ENCODE measurements around the gene NOD1. TPM values are rescaled to one million over a fixed set of nuclear protein-coding genes. Genes with fewer than 3 reads are reported as not detected.
"Not testable (repeated sequence)": the region's sequence is repeated elsewhere in the genome, so short reads cannot be mapped to it uniquely, and the experiment has no call there.

NOD1 gene
- total RNA-seq, 2 donors from 2014 or later = 3.5 to 12.3 TPM

DNA sequence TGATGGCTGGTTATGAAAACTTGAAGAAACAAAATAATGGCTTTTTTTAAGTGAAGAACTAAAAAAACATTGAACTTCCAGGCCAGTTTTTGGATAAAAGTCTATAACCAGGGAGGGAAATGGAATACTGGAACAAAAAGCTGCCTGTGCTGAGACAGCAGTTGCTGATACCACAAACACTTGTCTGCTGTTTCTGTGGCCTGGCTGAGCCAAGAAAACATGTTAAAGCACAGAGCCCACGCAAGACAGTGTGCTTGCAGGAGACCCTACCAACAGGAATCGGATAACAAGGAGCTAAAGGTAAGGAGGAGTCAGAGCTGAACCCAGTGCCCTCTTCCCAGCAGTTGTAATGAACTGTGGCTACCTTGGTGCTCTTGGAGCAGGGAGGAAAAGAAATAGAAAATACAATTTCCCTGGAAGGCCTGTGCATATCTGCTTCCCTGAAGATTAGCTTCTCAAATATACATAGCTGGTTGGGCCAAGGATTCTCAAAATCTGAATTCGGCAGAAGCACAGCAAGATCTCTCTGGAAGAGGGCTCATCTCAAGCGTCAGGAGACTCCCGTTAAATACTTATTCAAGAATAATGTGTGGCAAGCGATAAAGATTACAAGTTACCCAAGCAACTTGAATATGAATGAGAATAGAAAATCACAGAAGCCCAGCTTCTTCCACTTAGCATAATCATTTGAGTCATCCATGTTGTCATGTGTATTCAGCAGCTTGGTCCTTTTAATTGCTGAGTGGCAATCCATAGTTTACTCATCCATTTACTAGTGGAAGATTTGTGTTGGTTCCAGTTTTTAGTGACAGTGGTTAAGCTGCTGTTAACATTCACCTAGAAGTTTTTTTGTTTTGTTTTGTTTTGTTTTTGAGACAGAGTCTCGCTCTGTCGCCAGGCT, 87.6 kb downstream of the NOD1 start:
- TF ChIP-seq CTCF (IDR thresholded peaks at IDR 0.05) = no peak
- no peak for TF ChIP-seq POLR2A (IDR thresholded peaks at IDR 0.05)
- TF ChIP-seq POLR2AphosphoS5 (IDR thresholded peaks at IDR 0.05) = no peak
- no peak overlapping the region for H3K4me3 ChIP-seq
- no peaks in the 10 kb centered on the region for H3K4me1 ChIP-seq (replicated peaks)
- no peaks in the 10 kb centered on the region for H3K36me3 ChIP-seq
- no peaks in the 10 kb centered on the region for H3K9me3 ChIP-seq
- no peak overlapping the region for H3K27ac ChIP-seq
- 82% methylated on average over 8 of the region's 8 CpGs for WGBS
- intact Hi-C loops (cut with DNase I) = no loop called here
- no peaks in the 10 kb centered on the region for H3K27me3 ChIP-seq (replicated peaks; ENCODE audit: insufficient read depth)
- DNase-seq (ENCODE audit: low spot score) = no peak

- no peak for TF ChIP-seq POLR2AphosphoS5 (IDR thresholded peaks at IDR 0.05)
- no peak for TF ChIP-seq CTCF (IDR thresholded peaks at IDR 0.05)
- no peak for TF ChIP-seq POLR2A (IDR thresholded peaks at IDR 0.05)
- H3K27ac ChIP-seq = no peak overlapping the region
- intact Hi-C loops (cut with DNase I) = no loop called here
- no peaks in the 10 kb centered on the region for H3K4me1 ChIP-seq (replicated peaks)
- WGBS = 91% methylated on average over 3 of the region's 3 CpGs
- H3K36me3 ChIP-seq = no peaks in the 10 kb centered on the region
- no peak overlapping the region for H3K4me3 ChIP-seq
- no peaks in the 10 kb centered on the region for H3K27me3 ChIP-seq (replicated peaks; ENCODE audit: insufficient read depth)
- no peak for DNase-seq (ENCODE audit: low spot score)
- H3K9me3 ChIP-seq = no peaks in the 10 kb centered on the region
Measured at GRCh38 chr7:30389791-30390190, 88.8 kb downstream of the NOD1 start.

DNA sequence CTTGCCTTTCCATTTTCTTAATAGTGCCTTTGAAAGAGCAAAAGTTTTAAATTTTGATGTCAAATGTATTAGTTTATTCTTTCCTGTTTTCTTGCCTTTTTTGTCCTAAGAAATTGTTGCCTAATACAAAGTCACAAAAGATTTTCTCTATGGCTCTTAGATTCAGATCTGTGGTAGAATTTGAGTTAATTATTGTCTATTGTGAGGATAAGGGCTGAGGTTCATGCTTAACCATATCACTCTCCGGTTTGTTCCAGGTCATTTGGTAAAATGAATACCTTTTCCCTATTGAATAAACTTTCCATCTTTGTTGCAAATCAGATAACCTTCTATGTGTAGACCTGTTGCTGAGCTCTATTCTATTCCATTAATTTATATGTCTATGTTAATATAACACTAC, 96.0 kb downstream of the NOD1 start:
- intact Hi-C loops (cut with DNase I) = no loop called here
- WGBS = 94% methylated on average over 1 of the region's 1 CpG
- Histone ChIP-seq H3K4me1 (replicated peaks) (no peaks in the 10 kb centered on the region), H3K36me3 (no peaks in the 10 kb centered on the region), H3K9me3 (no peaks in the 10 kb centered on the region), H3K27ac (no peak overlapping the region), H3K27me3 (replicated peaks; ENCODE audit: insufficient read depth) (no peaks in the 10 kb centered on the region), H3K4me3 (no peak overlapping the region)
- no peak for TF ChIP-seq POLR2A (IDR thresholded peaks at IDR 0.05)
- no peak for TF ChIP-seq POLR2AphosphoS5 (IDR thresholded peaks at IDR 0.05)
- TF ChIP-seq CTCF (IDR thresholded peaks at IDR 0.05) = no peak
- DNase-seq (ENCODE audit: low spot score) = no peak

- H3K27me3 ChIP-seq (replicated peaks; ENCODE audit: insufficient read depth); H3K27ac ChIP-seq; H3K4me1 ChIP-seq (replicated peaks); H3K36me3 ChIP-seq; DNase-seq (ENCODE audit: low spot score); H3K9me3 ChIP-seq; intact Hi-C loops (cut with DNase I); H3K4me3 ChIP-seq: not testable (repeated sequence)
- 91% methylated on average over 4 of the region's 4 CpGs for WGBS
Measured at GRCh38 chr7:30380824-30381223, 97.8 kb downstream of the NOD1 start.

- DNase-seq (ENCODE audit: low spot score) = no peak
- no peak overlapping the region for H3K27ac ChIP-seq
- no peaks in the 10 kb centered on the region for H3K9me3 ChIP-seq
- no peaks in the 10 kb centered on the region for H3K36me3 ChIP-seq
- H3K4me3 ChIP-seq = no peak overlapping the region
- TF ChIP-seq POLR2A (IDR thresholded peaks at IDR 0.05) (no peak), CTCF (IDR thresholded peaks at IDR 0.05) (no peak), POLR2AphosphoS5 (IDR thresholded peaks at IDR 0.05) (no peak)
- H3K27me3 ChIP-seq (replicated peaks; ENCODE audit: insufficient read depth) = no peaks in the 10 kb centered on the region
- intact Hi-C loops (cut with DNase I) = no loop called here
- H3K4me1 ChIP-seq (replicated peaks) = no peaks in the 10 kb centered on the region
- 96% methylated on average over 2 of the region's 2 CpGs for WGBS
Measured at GRCh38 chr7:30380294-30380693, 98.3 kb downstream of the NOD1 start.

Data from prostate gland (tissue), 2 donors.